K562 (cell line): ENCODE data around the gene VBP1.

Experiments used
- BCLAF1 ChIP-seq, 2 experiments: fragments of 450-650 bp in 1 of 2; IDR thresholded peaks; 2 replicates each; pipeline ENCODE4 v1.6.1; 2011 to 2017; ENCODE audit warnings: low read depth in 2 of 2, antibody characterized with exemption in 1 of 2, borderline replicate concordance in 1 of 2, low read length in 1 of 2, mild to moderate bottlenecking in 1 of 2, mixed read lengths in 1 of 2; ENCODE audit not compliant: control insufficient read depth in 1 of 2
- ZKSCAN8 ChIP-seq: fragments of 200-800 bp; sonication (Bioruptor generic); IDR thresholded peaks from 2 replicates; pipeline ENCODE4 v1.6.1; 2016; ENCODE audit warnings: missing genetic modification characterization, missing compliant biosample characterization

GRCh38 chrX:155279873-155280272 is 63.6 kb downstream of the VBP1 start:
- no peak for TF ChIP-seq ZKSCAN8 (CRISPR knock-in tag)
- TF ChIP-seq BCLAF1 (IDR thresholded peaks at IDR 0.05; ENCODE audit: borderline replicate concordance in 1 of 2, control insufficient read depth in 1 of 2, low read depth in 2 of 2, low read length in 1 of 2), result no peak
